Duodenal mucosa (tissue), 2 donors: ENCODE data around the gene DUOX2.
"Not testable (repeated sequence)": the region's sequence is repeated elsewhere in the genome, so short reads cannot be mapped to it uniquely, and the experiment has no call there.

Experiments
- H3K27ac ChIP-seq: one replicate; pipeline ENCODE4 v1.7.0; 2013; ENCODE audit warnings: low read depth, low read length
- H3K27me3 ChIP-seq, 2 donors: one replicate each; pipeline ENCODE4 v1.7.0; 2013; ENCODE audit warnings: low read length in 2 of 2, control low read depth in 1 of 2; ENCODE audit not compliant: insufficient read depth in 2 of 2, control insufficient read depth in 1 of 2
- H3K36me3 ChIP-seq, 2 donors: one replicate each; pipeline ENCODE4 v1.7.0; 2013; ENCODE audit warnings: low read length in 2 of 2, control low read depth in 1 of 2; ENCODE audit not compliant: insufficient read depth in 2 of 2, control insufficient read depth in 1 of 2
- H3K4me1 ChIP-seq, 2 donors: one replicate each; pipeline ENCODE4 v1.7.0; 2013; ENCODE audit warnings: low read length in 2 of 2, control low read depth in 1 of 2; ENCODE audit not compliant: insufficient read depth in 2 of 2, control insufficient read depth in 1 of 2
- H3K4me3 ChIP-seq, 2 donors: one replicate each; pipeline ENCODE4 v1.7.0; 2013; ENCODE audit warnings: low read length in 2 of 2, low read depth in 1 of 2
- H3K9ac ChIP-seq, 2 donors: one replicate each; pipeline ENCODE4 v1.7.0; 2013; ENCODE audit warnings: low read length in 2 of 2, low read depth in 1 of 2
- H3K9me3 ChIP-seq, 2 donors: one replicate each; pipeline ENCODE4 v1.7.0; 2013; ENCODE audit warnings: low read length in 2 of 2, control low read depth in 1 of 2; ENCODE audit not compliant: control insufficient read depth in 1 of 2

The DUOX2 gene

GRCh38 chr15:45112591-45113379 is 1.2 kb downstream of the DUOX2 start:
- H3K9ac ChIP-seq: no peak overlapping the region
- no peaks in the 10 kb centered on the region for H3K36me3 ChIP-seq
- H3K4me3 ChIP-seq: peak overlapping the region in 1 of 2 donors; percentile 45
- peaks cover 18 to 24% of the 10 kb centered on the region in 2 donors for H3K4me1 ChIP-seq
- H3K27ac ChIP-seq: no peak overlapping the region
- H3K9me3 ChIP-seq: no peaks in the 10 kb centered on the region
- peaks cover 62 to 72% of the 10 kb centered on the region in 2 donors for H3K27me3 ChIP-seq

GRCh38 chr15:45112143-45112590 is 1.8 kb downstream of the DUOX2 start:
- Histone ChIP-seq H3K9ac (no peak overlapping the region), H3K27ac (no peak overlapping the region), H3K36me3 (no peaks in the 10 kb centered on the region), H3K4me1 (peaks cover 18 to 20% of the 10 kb centered on the region in 2 donors), H3K9me3 (no peaks in the 10 kb centered on the region), H3K4me3 (peak overlapping the region in 1 of 2 donors; percentile 45), H3K27me3 (peaks cover 56 to 66% of the 10 kb centered on the region in 2 donors)

- no peak overlapping the region for H3K9ac ChIP-seq
- no peak overlapping the region for H3K4me3 ChIP-seq
- H3K27me3 ChIP-seq: peaks cover 50 to 60% of the 10 kb centered on the region in 2 donors
- H3K36me3 ChIP-seq: no peaks in the 10 kb centered on the region
- H3K4me1 ChIP-seq: peaks cover 14 to 20% of the 10 kb centered on the region in 2 donors
- H3K27ac ChIP-seq: no peak overlapping the region
- no peaks in the 10 kb centered on the region for H3K9me3 ChIP-seq
Observed at GRCh38 chr15:45111390-45112142, 2.4 kb downstream of the DUOX2 start.

GRCh38 chr15:45110256-45110820 is 3.6 kb downstream of the DUOX2 start:
- peaks cover 38 to 47% of the 10 kb centered on the region in 2 donors for H3K27me3 ChIP-seq
- no peak overlapping the region for H3K27ac ChIP-seq
- H3K4me1 ChIP-seq: peaks cover 14 to 20% of the 10 kb centered on the region in 2 donors
- no peaks in the 10 kb centered on the region for H3K9me3 ChIP-seq
- no peaks in the 10 kb centered on the region for H3K36me3 ChIP-seq
- H3K9ac ChIP-seq: no peak overlapping the region
- H3K4me3 ChIP-seq: no peak overlapping the region

GRCh38 chr15:45107941-45108630 is 5.9 kb downstream of the DUOX2 start:
- H3K4me3 ChIP-seq: no peak overlapping the region
- H3K36me3 ChIP-seq: no peaks in the 10 kb centered on the region
- no peak overlapping the region for H3K27ac ChIP-seq
- peaks cover 6 to 10% of the 10 kb centered on the region in 2 donors for H3K4me1 ChIP-seq
- no peaks in the 10 kb centered on the region for H3K9me3 ChIP-seq
- H3K27me3 ChIP-seq: peaks cover 18 to 25% of the 10 kb centered on the region in 2 donors
- H3K9ac ChIP-seq: no peak overlapping the region

GRCh38 chr15:45106002-45106790 is 7.8 kb downstream of the DUOX2 start:
- Histone ChIP-seq H3K36me3 (no peaks in the 10 kb centered on the region), H3K4me3 (no peak overlapping the region), H3K27ac (no peak overlapping the region)

GRCh38 chr15:45105586-45105985 is 8.4 kb downstream of the DUOX2 start:
- Histone ChIP-seq H3K36me3 (no peaks in the 10 kb centered on the region), H3K27me3 (peaks cover 5 to 9% of the 10 kb centered on the region in 2 donors), H3K4me3 (no peak overlapping the region), H3K9ac (no peak overlapping the region), H3K9me3 (no peaks in the 10 kb centered on the region), H3K27ac (no peak overlapping the region), H3K4me1 (no peaks in the 10 kb centered on the region)

More at GRCh38 chr15:45106002-45106790, 7.8 kb downstream of the DUOX2 start:
- Histone ChIP-seq H3K27me3 (peaks cover 5 to 9% of the 10 kb centered on the region in 2 donors), H3K4me1 (no peaks in the 10 kb centered on the region), H3K9ac (no peak overlapping the region), H3K9me3 (no peaks in the 10 kb centered on the region)

GRCh38 chr15:45104170-45104569 is 9.8 kb downstream of the DUOX2 start:
- not testable (repeated sequence) for H3K4me1 ChIP-seq, H3K27me3 ChIP-seq, H3K27ac ChIP-seq, H3K9me3 ChIP-seq, H3K4me3 ChIP-seq, H3K36me3 ChIP-seq, H3K9ac ChIP-seq

GRCh38 chr15:45102226-45102625 is 11.7 kb downstream of the DUOX2 start:
- no peaks in the 10 kb centered on the region for H3K36me3 ChIP-seq
- peaks cover 0 to 3% of the 10 kb centered on the region in 2 donors for H3K27me3 ChIP-seq
- H3K9ac ChIP-seq: no peak overlapping the region
- no peak overlapping the region for H3K27ac ChIP-seq
- H3K4me1 ChIP-seq: no peaks in the 10 kb centered on the region
- H3K9me3 ChIP-seq: no peaks in the 10 kb centered on the region
- H3K4me3 ChIP-seq: no peak overlapping the region
